Skin of body (tissue), 2 donors: ENCODE results near the gene LUM. TPM values are rescaled to one million over a fixed set of nuclear protein-coding genes. Genes with fewer than 3 reads are reported as not detected.
"Not testable (repeated sequence)": the region's sequence is repeated elsewhere in the genome, so short reads cannot be mapped to it uniquely, and the experiment has no call there.

Experiments
- DNase-seq: peaks from one replicate; lab custom pipeline; 2025; lab: John Stamatoyannopoulos, UW
- total RNA-seq: library from RNA; depleted of rRNA; stranded (reverse); fragments of >200 nt; gene quantifications from one replicate; pipeline ENCODE4 v1.2.3, GENCODE V29; 2014

The LUM gene
- total RNA-seq, 1 donor from 2014 or later, result 934 TPM

DNA sequence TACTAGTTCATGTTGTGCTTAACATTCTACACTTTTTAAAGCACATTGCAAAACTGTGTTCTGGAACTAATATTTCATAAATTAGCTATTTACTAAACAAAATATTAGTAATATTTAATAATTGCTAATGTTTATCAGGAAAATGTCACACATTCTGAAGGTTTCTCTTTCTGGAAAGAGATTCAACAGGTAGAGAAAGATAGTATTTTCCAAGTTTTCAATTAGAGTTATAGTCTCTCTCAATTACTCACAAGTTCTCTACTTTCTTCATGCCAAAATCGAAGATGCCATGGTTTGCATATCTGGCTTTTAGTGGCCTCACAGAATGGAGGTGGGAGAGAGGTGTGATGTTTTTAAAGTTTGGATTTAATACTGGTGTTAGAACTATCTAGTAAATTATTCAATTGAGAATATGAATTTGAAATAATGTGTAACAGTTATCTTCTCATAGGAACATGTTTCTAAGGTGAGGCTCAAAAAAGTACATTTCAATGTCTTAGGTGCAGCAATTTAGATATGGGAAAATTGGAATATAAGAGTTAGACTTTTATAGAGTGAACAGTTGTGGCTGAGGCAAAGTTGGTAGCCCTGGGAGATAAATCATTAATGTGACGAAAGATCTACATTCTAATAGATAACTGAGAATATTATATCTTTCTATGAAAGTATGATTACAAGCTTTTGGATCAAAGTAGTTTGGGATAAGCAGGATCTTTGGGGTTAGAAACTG, 1.5 kb downstream of the LUM start:
- DNase-seq, result no peak

- DNase-seq, result peak; percentile 91
These were observed 2.1 kb downstream of the LUM start for GRCh38 chr12:91109148-91109564.

DNA sequence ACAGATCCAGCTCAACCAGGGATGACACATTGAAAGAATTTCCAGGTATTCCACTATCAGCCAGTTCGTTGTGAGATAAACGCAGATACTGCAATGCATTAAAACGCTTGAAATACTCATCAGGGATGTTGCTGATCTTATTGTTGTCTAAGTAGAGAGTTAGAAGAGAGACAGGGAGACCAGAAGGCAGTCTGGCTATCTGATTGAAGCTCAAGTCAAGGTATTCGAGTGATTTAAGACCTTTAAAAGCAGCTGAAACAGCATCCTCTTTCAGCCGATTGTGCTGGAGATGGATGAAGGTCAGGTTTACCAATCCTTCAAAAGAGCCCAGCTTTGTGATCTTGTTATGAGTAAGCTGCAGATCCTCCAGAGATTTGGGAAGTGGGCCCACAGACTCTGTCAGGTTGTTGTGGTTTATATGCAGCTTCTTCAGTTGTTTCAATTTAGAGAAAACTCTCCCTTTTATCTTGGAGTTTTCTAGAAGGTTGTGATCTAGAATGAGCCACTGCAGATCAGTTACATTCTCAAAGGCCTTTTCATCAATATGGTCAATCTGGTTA, 3.0 kb downstream of the LUM start:
- DNase-seq, result no peak

DNA sequence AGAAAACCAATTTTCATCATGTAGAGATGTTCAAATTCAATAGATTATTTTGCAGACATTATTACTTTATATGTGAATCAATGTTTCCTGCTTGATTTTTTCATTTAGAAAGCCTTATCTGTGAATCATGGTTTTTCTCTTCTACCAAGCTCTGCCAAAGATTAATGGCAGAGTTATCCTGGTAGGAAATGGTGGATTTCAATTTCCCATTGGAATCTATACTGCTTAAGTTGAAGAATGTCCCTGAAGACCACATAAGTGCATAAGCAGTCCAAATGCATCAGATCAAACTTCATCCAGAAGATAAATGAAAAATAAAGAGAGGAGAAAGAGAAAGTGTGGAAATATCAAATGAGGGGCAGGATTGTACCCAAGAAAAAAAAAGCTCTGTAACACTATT, 5.0 kb downstream of the LUM start:
- no peak for DNase-seq

DNA sequence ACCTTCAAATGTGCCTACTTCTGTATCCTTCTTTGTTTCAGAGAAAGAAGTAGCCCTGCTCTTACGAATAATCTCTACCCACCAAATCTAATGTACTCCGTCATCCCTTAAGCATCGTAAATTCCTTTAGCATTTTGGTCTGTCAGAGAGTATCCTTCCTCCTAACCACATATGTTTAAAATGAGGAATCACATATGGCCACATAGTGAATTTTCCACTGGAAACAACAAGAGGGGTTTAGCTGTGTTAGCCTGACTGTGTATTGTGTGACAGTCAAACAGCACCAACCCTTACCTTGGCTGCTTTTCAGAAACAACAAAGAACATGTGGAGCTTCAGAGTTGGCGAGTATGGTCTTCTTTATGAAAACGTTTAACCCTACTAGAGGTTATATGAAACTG, 5.5 kb downstream of the LUM start:
- DNase-seq, result peak; percentile 48

- DNase-seq, result no peak
These were observed 6.4 kb downstream of the LUM start for GRCh38 chr12:91104812-91105466.

- no peak for DNase-seq
These were observed 7.7 kb downstream of the LUM start for GRCh38 chr12:91103624-91104023.

- no peak for DNase-seq
These were observed 8.2 kb downstream of the LUM start for GRCh38 chr12:91103101-91103500.

DNA sequence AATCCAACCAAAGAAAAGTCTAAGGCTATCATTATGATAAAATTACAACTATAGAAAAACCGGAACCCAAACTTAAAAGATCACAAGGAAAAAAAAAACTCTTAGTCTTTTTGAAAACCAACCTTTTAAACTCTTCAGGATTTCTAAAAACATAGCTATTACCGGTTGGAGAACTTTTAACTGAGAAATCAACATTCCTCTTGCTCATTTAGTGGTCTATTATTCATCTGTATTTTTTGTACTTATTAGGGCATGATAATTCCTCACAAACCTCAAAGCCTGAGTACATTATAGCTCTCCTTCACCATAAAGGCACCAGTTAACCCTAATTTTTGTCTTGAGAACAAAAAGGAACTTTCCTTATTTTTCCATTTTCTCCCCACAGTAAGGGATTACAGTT, 10.4 kb downstream of the LUM start:
- DNase-seq, result no peak

DNA sequence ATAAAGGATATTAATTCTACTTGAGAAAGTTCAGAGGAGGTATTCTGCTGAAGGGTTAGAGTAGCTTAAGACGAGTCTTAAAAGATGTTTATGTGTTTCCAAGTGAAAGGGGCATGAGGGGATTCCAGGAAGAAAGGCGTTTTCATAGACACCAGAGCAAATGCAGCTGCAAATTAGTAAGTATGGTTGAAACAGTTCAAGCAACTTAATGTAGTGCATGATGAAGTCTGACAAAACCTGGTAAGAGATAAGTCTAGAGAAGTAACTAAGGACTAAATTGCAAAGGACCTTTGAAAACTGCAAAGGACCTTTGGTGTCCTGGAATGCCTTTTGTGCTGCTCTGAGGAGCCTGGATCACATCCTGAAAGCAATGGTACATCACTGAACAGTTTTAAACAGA, 11.5 kb downstream of the LUM start:
- DNase-seq, result no peak

GRCh38 chr12:91099341-91099740, 12.0 kb downstream of the LUM start:
- DNase-seq, result no peak

GRCh38 chr12:91098941-91099340, 12.4 kb downstream of the LUM start:
- DNase-seq, result peak; percentile 15

DNA sequence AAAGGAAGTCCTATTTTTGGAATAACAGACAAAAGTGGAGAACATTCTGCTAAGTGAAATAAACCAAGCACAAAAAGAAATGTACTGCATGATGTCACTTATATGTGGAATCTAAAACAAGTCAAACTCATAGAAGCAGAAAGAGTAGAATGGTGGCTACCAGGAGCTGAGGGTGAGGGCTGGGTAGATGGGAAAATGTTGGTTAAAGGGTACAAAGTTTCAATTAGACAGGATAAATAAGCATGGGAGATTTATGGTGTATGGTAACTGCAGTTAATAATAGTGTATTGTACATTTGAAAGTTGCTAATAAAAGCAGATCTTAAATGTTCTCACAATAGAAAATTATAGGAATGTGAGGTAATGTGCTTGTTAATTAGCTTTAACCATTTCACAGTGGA, 12.8 kb downstream of the LUM start:
- DNase-seq, result no peak

GRCh38 chr12:91094957-91095356, 16.3 kb downstream of the LUM start:
- no peak for DNase-seq

DNA sequence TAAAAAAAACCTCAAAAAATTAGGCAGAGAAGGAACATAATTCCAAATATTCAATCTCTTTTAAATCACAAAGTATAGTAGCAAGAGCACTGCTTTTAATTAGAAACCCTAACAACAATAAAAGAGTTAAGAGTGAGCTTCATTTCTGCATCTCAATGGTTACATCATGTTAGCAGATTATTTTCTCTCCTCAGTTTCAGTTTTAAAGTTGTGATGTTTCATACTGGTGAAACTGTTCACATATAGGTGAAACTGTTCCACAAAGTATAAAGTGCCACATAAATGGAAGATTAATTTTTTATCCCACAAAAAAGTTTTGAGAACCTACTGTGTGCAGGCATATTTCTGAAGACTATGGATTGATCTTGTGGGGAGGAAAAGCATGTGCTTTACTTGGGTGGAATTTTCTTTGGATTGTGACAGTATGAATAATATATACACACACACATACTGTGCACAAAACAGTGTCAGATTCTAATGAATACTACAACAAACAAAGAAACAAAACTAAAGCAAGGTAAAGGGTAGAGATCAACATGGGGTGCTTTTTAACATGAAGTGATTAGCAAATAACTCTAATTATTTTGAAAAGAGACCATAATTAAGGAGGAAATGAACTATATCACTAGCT, 17.1 kb downstream of the LUM start:
- DNase-seq, result no peak

- no peak for DNase-seq
These were observed 18.0 kb downstream of the LUM start for GRCh38 chr12:91093341-91093740.

GRCh38 chr12:91091916-91092715, 19.2 kb downstream of the LUM start:
- no peak for DNase-seq

GRCh38 chr12:91089953-91090352, 21.3 kb downstream of the LUM start:
- DNase-seq, result not testable (repeated sequence)

DNA sequence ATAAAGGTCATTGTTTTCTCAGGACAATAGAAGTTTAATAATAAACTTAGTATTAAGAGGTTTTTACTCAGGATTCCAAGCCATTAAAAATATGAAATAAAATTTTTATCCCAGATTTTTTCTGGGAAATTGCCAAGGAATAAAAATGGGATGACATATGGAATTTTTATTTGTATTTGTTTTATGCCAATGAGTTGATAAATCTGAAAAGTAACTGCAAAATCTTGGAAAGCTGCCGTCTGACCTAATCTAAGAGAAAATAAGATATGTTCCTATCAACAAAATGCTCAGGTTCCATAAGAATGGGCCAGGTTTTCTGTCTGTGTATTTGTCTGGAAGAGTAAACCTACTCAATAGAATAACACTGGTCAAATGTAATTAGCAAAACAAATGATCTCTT, 31.3 kb downstream of the LUM start:
- peak; percentile 54 for DNase-seq

GRCh38 chr12:91078501-91078900, 32.8 kb downstream of the LUM start:
- DNase-seq, result no peak

- DNase-seq, result no peak
These were observed 33.9 kb downstream of the LUM start for GRCh38 chr12:91077228-91077954.
